ENCODE measurements around the gene PDGFRB.

Gene PDGFRB

GRCh38 chr5:150118561-150119229 is 37.0 kb downstream of the PDGFRB start:
- Histone ChIP-seq H3K27ac (ENCODE audit: extremely low read depth, low read depth, low read length) (no peak overlapping the region), H3K9me3 (ENCODE audit: control insufficient read depth, insufficient read depth, low read depth, low read length) (no peaks in the 10 kb centered on the region), H3K4me3 (ENCODE audit: low read depth, low read length) (no peak overlapping the region), H3K4me1 (ENCODE audit: control insufficient read depth, insufficient read depth, low read length) (no peaks in the 10 kb centered on the region), H3K36me3 (ENCODE audit: control insufficient read depth in 2 of 2, insufficient read depth in 1 of 2, low read length in 2 of 2) (no peaks in the 10 kb centered on the region)
- TF ChIP-seq ZNF555 (tag by site-specific recombination; conservative IDR thresholded peaks at IDR 0.05), result no peak
- TF ChIP-seq ZSCAN30 (tag by site-specific recombination; IDR thresholded peaks at IDR 0.05), result no peak
- TF ChIP-seq KLF1 (tag by site-specific recombination; IDR thresholded peaks at IDR 0.05), result no peak
- TF ChIP-seq KLF16 (tag by site-specific recombination; IDR thresholded peaks at IDR 0.05), result no peak
- TF ChIP-seq, protein P1, sequence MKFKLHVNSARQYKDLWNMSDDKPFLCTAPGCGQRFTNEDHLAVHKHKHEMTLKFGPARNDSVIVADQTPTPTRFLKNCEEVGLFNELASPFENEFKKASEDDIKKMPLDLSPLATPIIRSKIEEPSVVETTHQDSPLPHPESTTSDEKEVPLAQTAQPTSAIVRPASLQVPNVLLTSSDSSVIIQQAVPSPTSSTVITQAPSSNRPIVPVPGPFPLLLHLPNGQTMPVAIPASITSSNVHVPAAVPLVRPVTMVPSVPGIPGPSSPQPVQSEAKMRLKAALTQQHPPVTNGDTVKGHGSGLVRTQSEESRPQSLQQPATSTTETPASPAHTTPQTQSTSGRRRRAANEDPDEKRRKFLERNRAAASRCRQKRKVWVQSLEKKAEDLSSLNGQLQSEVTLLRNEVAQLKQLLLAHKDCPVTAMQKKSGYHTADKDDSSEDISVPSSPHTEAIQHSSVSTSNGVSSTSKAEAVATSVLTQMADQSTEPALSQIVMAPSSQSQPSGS (tag by site-specific recombination; IDR thresholded peaks at IDR 0.05; ENCODE audit: low read depth), result no peak
- TF ChIP-seq ZNF623 (tag by site-specific recombination; IDR thresholded peaks at IDR 0.05), result no peak
- no peak for TF ChIP-seq ZNF624 (tag by site-specific recombination; IDR thresholded peaks at IDR 0.05)
- TF ChIP-seq MEIS1 (CRISPR knock-in tag; IDR thresholded peaks at IDR 0.05; ENCODE audit: borderline replicate concordance), result no peak
- no peak for TF ChIP-seq ZBTB1 (tag by site-specific recombination; IDR thresholded peaks at IDR 0.05)
- TF ChIP-seq ZNF23 (tag by site-specific recombination; IDR thresholded peaks at IDR 0.05; ENCODE audit: borderline replicate concordance), result no peak
- no peak for TF ChIP-seq ZBTB8A (tag by site-specific recombination; IDR thresholded peaks at IDR 0.05)
- no peak for TF ChIP-seq KLF10 (tag by site-specific recombination; IDR thresholded peaks at IDR 0.05)
- no peak for TF ChIP-seq ZNF561 (tag by site-specific recombination; IDR thresholded peaks at IDR 0.05; ENCODE audit: borderline replicate concordance)
- TF ChIP-seq, protein P2, sequence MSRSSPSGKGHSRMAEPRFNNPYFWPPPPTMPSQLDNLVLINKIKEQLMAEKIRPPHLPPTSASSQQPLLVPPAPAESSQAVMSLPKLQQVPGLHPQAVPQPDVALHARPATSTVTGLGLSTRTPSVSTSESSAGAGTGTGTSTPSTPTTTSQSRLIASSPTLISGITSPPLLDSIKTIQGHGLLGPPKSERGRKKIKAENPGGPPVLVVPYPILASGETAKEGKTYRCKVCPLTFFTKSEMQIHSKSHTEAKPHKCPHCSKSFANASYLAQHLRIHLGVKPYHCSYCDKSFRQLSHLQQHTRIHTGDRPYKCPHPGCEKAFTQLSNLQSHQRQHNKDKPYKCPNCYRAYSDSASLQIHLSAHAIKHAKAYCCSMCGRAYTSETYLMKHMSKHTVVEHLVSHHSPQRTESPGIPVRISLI (tag by site-specific recombination; IDR thresholded peaks at IDR 0.05), result no peak
- TF ChIP-seq SETDB1 (IDR thresholded peaks at IDR 0.05; ENCODE audit: insufficient read length, low read length), result no peak
- ChIA-PET CTCF (interaction anchor here (0.6 to 1.8 kb wide), 2 partner anchors 11 to 12 kb away, joined by 5 to 6 read pairs; no protein-coding TSS in a partner anchor), POLR2A (no interaction called here)

DNA sequence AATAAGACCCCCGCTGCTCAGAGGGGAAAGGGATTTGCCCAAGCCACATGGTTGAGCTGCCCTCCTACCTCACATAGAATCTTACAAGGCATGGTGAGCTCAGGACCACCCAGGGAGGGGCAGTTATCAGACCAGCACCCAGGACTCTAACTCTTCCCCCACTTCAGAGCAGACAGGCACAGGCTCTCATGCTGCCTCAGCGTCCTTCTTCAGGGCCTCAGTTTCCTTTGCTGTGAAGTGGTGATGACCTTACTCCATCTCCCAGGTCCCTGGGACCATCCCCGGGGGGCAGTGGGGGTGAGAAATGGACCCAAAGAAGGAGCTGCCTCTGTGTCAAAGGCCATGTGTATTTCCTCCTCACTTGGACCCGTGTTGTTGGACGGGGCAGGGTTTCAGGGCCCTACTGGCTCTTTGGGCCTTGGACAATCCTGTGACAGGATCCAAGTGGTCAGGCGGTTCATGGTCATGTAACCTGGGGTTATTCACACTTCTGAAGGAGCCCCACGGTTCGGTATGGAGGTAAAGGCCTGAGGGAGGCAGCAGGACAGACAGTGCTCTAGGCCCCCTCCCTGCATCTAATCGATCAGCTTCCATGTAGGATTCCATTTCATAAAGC is 37.6 kb downstream of the PDGFRB start:
- POLR2A ChIA-PET, result no interaction called here
- CTCF ChIA-PET, result interaction anchor here (1.8 kb wide), 1 partner anchor 13 kb away, joined by 6 read pairs; no protein-coding TSS in a partner anchor
- Histone ChIP-seq H3K27ac (ENCODE audit: extremely low read depth, low read depth, low read length) (no peak overlapping the region), H3K4me3 (ENCODE audit: low read depth, low read length) (no peak overlapping the region), H3K36me3 (ENCODE audit: control insufficient read depth in 2 of 2, insufficient read depth in 1 of 2, low read length in 2 of 2) (no peaks in the 10 kb centered on the region), H3K9me3 (ENCODE audit: control insufficient read depth, insufficient read depth, low read depth, low read length) (no peaks in the 10 kb centered on the region), H3K4me1 (ENCODE audit: control insufficient read depth, insufficient read depth, low read length) (no peaks in the 10 kb centered on the region)
- TF ChIP-seq ZNF335 (tag by site-specific recombination; conservative IDR thresholded peaks at IDR 0.05), result no peak
- TF ChIP-seq KLF9 (tag by site-specific recombination; IDR thresholded peaks at IDR 0.05; ENCODE audit: low read depth), result no peak
- TF ChIP-seq BCL11B (tag by site-specific recombination; IDR thresholded peaks at IDR 0.05; ENCODE audit: low read depth), result no peak
- no peak for TF ChIP-seq SCRT1 (tag by site-specific recombination; IDR thresholded peaks at IDR 0.05; ENCODE audit: borderline replicate concordance)
- TF ChIP-seq ZNF169 (tag by site-specific recombination; IDR thresholded peaks at IDR 0.05), result no peak
- no peak for TF ChIP-seq ZNF23 (tag by site-specific recombination; IDR thresholded peaks at IDR 0.05; ENCODE audit: borderline replicate concordance)
- TF ChIP-seq, protein P3, sequence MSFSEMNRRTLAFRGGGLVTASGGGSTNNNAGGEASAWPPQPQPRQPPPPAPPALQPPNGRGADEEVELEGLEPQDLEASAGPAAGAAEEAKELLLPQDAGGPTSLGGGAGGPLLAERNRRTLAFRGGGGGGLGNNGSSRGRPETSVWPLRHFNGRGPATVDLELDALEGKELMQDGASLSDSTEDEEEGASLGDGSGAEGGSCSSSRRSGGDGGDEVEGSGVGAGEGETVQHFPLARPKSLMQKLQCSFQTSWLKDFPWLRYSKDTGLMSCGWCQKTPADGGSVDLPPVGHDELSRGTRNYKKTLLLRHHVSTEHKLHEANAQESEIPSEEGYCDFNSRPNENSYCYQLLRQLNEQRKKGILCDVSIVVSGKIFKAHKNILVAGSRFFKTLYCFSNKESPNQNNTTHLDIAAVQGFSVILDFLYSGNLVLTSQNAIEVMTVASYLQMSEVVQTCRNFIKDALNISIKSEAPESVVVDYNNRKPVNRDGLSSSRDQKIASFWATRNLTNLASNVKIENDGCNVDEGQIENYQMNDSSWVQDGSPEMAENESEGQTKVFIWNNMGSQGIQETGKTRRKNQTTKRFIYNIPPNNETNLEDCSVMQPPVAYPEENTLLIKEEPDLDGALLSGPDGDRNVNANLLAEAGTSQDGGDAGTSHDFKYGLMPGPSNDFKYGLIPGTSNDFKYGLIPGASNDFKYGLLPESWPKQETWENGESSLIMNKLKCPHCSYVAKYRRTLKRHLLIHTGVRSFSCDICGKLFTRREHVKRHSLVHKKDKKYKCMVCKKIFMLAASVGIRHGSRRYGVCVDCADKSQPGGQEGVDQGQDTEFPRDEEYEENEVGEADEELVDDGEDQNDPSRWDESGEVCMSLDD (tag by site-specific recombination; IDR thresholded peaks at IDR 0.05), result no peak
- TF ChIP-seq SALL2 (tag by site-specific recombination; IDR thresholded peaks at IDR 0.05; ENCODE audit: borderline replicate concordance), result no peak
- TF ChIP-seq ZBTB1 (tag by site-specific recombination; IDR thresholded peaks at IDR 0.05), result no peak
- no peak for TF ChIP-seq ZNF670 (tag by site-specific recombination; IDR thresholded peaks at IDR 0.05; ENCODE audit: low read depth)
- no peak for TF ChIP-seq ZNF791 (tag by site-specific recombination; IDR thresholded peaks at IDR 0.05)
- TF ChIP-seq ZNF391 (tag by site-specific recombination; IDR thresholded peaks at IDR 0.05; ENCODE audit: borderline replicate concordance, low read depth), result no peak
- no peak for TF ChIP-seq ZNF654 (tag by site-specific recombination; IDR thresholded peaks at IDR 0.05; ENCODE audit: low read depth)

All from HEK293 (cell line).